GM19452 (cell line): ENCODE data around the gene UCK2.
A peak's percentile ranks its signal among the peaks of the same experiment; 100 is the strongest.

Experiments used
- ATAC-seq: cut with Tn5 transposase; IDR thresholded peaks from one replicate; pipeline ENCODE4 v1.9.1; 2021; ENCODE audit not compliant: unreplicated experiment

Gene UCK2

GRCh38 chr1:165833358-165833757 is 5.9 kb downstream of the UCK2 start:
- no peak for ATAC-seq

- no peak for ATAC-seq
These were observed 6.8 kb downstream of the UCK2 start for GRCh38 chr1:165834229-165834628.

- ATAC-seq: no peak
These were observed 7.5 kb downstream of the UCK2 start for GRCh38 chr1:165834881-165835280.

GRCh38 chr1:165836664-165837482 is 9.5 kb downstream of the UCK2 start:
- ATAC-seq: no peak

- no peak for ATAC-seq
These were observed 10.5 kb downstream of the UCK2 start for GRCh38 chr1:165837838-165838364.

GRCh38 chr1:165840423-165840822 is 13.0 kb downstream of the UCK2 start:
- no peak for ATAC-seq

GRCh38 chr1:165841582-165842017 is 14.2 kb downstream of the UCK2 start:
- peak; percentile 42 for ATAC-seq

GRCh38 chr1:165842023-165842670 is 14.7 kb downstream of the UCK2 start:
- ATAC-seq: no peak

GRCh38 chr1:165842671-165843129 is 15.3 kb downstream of the UCK2 start:
- ATAC-seq: peak; percentile 45

- ATAC-seq: no peak
These were observed 15.9 kb downstream of the UCK2 start for GRCh38 chr1:165843304-165843703.

- ATAC-seq: no peak
These were observed 16.8 kb downstream of the UCK2 start for GRCh38 chr1:165844114-165844798.

GRCh38 chr1:165844933-165845332 is 17.5 kb downstream of the UCK2 start:
- no peak for ATAC-seq

- no peak for ATAC-seq
These were observed 18.2 kb downstream of the UCK2 start for GRCh38 chr1:165845569-165845968.

GRCh38 chr1:165845992-165846748 is 18.8 kb downstream of the UCK2 start:
- ATAC-seq: peak; percentile 60

- no peak for ATAC-seq
These were observed 20.1 kb downstream of the UCK2 start for GRCh38 chr1:165847486-165847885.

- ATAC-seq: no peak
These were observed 22.1 kb downstream of the UCK2 start for GRCh38 chr1:165849353-165850133.

- ATAC-seq: peak; percentile 69
These were observed 23.7 kb downstream of the UCK2 start for GRCh38 chr1:165851034-165851658.

- ATAC-seq: no peak
These were observed 25.5 kb downstream of the UCK2 start for GRCh38 chr1:165852871-165853270.

GRCh38 chr1:165853528-165854075 is 26.2 kb downstream of the UCK2 start:
- ATAC-seq: no peak
